Subcutaneous adipose tissue (tissue), 4 donors: Measurements from ENCODE around the gene TRMT61A. TPM values are rescaled to one million over a fixed set of nuclear protein-coding genes. Genes with fewer than 3 reads are reported as not detected.

Experiments used
- total RNA-seq, 4 donors: library from RNA; depleted of rRNA; stranded (reverse); fragments of >200 nt; gene quantifications; one replicate each; pipeline ENCODE4 v1.1.0, GENCODE V29; 2016
- TF ChIP-seq, protein P1 (sequence below): fragments of 450-650 bp; IDR thresholded peaks from one replicate; pipeline ENCODE4 v1.5.1; 2016; ENCODE audit warnings: low read depth, mild to moderate bottlenecking, control low read depth, antibody characterized with exemption, moderate library complexity

Gene TRMT61A
- total RNA-seq, 4 donors from 2014 or later: 3.1 to 13.9 (median 9.9) TPM

DNA sequence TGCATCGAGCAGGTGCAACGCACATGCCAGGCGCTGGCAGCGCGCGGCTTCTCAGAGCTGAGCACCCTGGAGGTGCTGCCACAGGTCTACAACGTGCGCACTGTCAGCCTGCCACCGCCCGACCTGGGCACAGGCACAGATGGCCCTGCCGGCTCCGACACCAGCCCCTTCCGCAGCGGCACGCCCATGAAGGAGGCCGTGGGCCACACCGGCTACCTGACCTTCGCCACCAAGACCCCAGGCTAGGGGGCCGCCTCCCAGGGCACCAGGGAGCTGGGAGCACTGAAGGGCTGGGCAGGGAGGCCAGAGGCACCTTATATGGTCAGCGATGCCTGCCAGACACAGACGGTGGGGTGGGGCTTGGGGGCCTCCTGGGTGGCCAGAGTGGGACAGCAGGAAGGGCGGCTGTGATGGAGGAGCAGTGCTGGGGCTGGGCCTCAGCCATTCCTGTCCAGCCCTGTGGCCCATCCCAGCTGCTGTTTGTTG is 5.6 kb downstream of the TRMT61A start:
- TF ChIP-seq, protein P1, sequence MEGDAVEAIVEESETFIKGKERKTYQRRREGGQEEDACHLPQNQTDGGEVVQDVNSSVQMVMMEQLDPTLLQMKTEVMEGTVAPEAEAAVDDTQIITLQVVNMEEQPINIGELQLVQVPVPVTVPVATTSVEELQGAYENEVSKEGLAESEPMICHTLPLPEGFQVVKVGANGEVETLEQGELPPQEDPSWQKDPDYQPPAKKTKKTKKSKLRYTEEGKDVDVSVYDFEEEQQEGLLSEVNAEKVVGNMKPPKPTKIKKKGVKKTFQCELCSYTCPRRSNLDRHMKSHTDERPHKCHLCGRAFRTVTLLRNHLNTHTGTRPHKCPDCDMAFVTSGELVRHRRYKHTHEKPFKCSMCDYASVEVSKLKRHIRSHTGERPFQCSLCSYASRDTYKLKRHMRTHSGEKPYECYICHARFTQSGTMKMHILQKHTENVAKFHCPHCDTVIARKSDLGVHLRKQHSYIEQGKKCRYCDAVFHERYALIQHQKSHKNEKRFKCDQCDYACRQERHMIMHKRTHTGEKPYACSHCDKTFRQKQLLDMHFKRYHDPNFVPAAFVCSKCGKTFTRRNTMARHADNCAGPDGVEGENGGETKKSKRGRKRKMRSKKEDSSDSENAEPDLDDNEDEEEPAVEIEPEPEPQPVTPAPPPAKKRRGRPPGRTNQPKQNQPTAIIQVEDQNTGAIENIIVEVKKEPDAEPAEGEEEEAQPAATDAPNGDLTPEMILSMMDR: no peak

DNA sequence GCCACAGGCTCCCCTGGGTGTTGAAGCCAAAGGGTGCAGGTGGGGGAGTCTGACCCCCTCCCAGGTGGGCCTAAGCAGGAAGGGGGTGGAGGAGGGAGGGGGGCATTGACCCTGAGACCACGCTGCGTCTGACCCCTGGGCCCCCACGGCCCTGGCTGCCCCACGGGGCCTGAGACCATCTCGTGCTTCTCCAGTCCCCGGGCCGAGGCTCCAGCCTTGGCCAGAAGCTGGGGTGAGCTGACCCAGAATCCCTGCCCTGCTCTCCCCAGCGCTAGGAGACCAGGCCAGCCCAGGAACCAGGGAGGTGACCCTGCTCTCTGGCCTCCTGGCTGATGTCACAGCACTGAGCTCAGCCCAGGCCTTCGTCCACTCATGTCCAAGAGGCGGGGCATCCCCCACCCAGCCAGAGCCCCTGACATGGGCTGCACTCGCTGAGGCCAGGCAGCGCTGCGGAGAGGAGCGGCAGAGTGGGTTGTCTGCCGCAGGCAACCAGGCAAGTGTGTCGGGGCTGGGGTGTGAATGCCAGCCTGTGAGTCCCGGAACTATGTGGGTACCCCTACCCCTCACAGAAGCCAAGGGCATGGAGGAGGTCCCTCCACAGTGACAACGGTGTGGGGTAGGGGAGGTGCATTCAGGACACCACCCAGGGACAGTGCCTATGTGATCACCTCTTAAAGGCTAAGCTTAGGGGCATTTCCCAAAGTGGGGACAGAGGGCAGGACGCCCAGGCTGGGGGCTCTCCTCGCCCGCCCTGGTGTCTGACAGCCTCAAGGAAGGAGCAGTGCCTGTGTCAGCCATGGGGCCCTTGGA is 6.3 kb downstream of the TRMT61A start:
- TF ChIP-seq, protein P1: no peak

DNA sequence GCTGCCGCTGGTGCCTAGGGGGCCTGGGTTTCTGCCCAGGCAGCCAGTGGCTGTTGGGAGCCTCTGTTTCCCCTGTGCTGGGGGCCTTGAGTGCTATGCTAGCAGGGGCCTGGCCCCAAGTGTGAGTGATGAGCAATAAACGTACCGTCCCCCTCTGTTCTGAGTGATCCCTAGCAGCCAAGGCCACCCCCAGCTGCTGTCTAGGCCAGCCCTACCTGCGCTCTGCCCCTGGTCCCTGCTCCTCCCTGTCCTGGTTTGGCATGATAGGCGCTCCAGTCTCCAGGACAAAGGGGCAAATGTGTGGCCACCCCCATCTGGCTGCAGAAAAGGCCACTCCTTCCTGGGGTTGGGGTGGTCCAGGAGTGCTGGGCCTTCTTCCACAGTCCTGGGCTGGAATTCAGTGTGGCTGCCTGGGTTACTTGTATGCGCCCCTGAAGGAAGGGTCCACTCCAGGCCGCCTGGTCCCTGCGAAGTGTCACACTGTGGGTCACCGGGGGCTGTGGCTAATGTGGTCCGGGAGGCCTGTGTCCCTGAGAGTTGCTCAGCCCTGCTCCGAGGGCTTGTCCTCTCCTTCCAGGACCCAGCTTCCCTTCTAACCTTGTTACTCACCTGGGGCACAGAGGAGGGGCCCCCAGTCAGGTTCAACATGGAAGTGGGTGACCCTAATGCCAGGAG is 7.0 kb downstream of the TRMT61A start:
- TF ChIP-seq, protein P1: no peak

DNA sequence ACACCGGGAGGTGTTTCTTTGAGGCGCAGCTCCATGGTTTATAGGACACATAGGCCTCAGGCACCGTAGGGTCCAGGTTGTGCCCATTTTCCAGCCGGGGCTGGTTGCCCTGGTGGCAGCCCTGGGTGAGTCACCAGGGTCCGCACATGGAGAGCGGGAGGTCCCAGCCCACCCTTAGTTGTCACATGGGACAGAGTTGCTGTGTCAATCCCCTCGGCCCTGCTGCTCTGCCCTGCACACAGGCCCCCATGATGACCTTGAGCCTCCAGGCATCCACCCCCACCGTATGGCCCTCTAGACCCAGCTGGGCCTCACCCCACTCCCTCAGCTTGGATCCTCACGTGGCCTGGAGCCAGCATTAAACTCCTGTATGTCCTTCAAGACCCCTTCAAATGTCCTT is 7.7 kb downstream of the TRMT61A start:
- TF ChIP-seq, protein P1: no peak

DNA sequence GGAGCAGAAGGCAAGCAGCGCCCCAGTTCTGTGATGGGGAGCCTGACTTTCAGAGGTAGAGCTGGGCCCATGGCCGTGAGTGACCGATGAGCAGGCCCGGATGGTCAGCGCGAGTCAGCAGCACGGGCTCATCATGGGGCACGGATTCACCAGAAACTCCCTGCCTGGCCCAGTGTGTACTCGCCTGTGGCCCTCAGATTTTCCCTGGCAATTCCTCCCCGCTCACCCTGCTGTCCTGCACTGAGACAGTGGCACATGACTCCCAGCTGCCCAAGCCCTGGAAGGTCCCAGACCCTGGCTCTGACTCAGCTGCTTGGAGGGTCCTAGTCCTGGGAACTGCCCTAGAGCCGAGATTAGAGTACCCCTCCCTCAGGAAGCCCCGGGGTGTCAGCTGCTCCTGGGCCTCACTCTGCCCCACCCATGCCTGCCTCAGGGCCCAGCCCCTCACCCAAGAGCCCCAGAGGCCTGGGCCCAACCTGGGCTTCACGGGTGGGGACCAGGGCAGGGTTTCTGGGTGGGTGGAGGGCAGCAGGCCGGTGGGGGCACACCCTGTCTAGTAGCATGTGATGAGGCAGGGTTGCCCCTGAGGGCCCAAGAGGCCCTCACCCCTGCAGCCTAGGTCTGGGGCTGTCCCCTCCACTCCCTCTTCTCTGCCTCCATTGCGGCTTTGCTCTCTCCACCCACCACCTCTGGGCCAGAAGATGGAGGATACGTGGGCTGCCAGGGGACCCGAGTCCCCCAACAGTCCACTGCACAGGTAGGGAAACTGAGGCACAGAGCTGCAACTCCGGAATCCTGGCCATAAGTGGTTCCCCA is 8.4 kb downstream of the TRMT61A start:
- TF ChIP-seq, protein P1: no peak

DNA sequence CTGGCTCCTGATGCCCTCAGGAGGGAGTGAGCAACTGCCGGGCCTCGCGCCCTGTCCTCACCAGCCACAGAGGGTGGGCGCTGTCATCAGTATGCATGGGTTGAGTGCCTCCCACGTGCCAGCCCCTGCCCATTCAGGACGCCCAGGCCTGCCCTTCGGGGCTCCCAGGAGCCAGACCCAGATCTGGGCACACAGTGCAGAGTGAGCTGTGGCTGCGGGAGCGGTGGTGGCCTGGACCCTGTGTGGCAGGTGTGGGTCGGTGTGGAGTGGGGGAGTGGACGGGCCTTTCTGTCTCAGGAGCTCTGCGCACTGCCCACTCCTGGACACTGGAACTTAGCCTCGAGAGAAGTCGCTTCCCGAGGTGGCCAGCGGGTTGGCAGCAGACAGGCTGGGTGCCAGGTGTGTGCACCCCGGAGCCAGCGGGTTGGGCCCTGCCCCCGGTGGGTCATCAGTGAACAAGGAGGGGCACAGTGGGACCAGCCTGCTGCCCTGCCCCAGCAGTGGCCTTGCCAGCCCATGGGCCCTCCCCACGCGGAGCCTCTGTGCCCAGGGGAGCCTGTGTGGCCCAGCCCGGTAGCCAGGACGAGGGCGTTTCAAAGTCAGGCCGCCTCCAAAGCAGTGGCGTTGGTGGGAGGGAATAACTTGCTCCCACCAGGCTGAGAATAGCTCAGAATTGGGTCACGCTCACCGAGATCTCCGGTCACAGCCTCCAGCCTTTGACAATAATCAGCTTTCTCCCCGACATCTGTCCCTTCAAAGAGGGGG is 9.5 kb downstream of the TRMT61A start:
- TF ChIP-seq, protein P1: no peak
